Measurements from ENCODE around the gene FABP3. TPM values are rescaled to one million over a fixed set of nuclear protein-coding genes. Genes with fewer than 3 reads are reported as not detected.

Gene FABP3
- total and polyA plus RNA-seq, 2 of the 4 experiments (the other 2 are of a cell fraction): 4.8 to 8.6 TPM

- Histone ChIP-seq H4K5ac (ENCODE audit: low read depth, low read length) (no peak overlapping the region), H3K9me3 (ENCODE audit: control insufficient read depth, insufficient read depth, low read length) (no peaks in the 10 kb centered on the region), H3K4me3 (ENCODE audit: insufficient read depth, low read depth, low read length) (no peak overlapping the region), H2BK15ac (ENCODE audit: low read depth, low read length) (no peak overlapping the region), H3K9ac (ENCODE audit: low read depth, low read length) (no peak overlapping the region), H3K18ac (ENCODE audit: low read depth, low read length) (no peak overlapping the region), H3K56ac (ENCODE audit: extremely low read depth, insufficient read depth, low read length) (no peak overlapping the region), H3K4ac (ENCODE audit: low read depth, low read length) (no peak overlapping the region), H4K20me1 (ENCODE audit: insufficient read depth, low read length) (peaks cover 31% of the 10 kb centered on the region), H2BK120ac (ENCODE audit: low read depth, low read length) (no peak overlapping the region), H3K27ac (ENCODE audit: insufficient read depth, low read length) (no peak overlapping the region), H2AK5ac (ENCODE audit: low read depth, low read length) (0 out of 2 replicates have a peak overlapping the region, but pooled peaks have one; percentile 33), H3K14ac (replicated peaks; ENCODE audit: low read depth, low read length) (no peak overlapping the region), H4K8ac (ENCODE audit: low read depth in 2 of 2, low read length in 2 of 2) (peak overlapping the region in 1 of 2 experiments; percentile 18; a peak in 1 of 4 replicates), H4K91ac (ENCODE audit: insufficient read depth, low read depth, low read length) (no peak overlapping the region), H3K27me3 (ENCODE audit: control insufficient read depth, insufficient read depth, low read length) (no peaks in the 10 kb centered on the region), H2BK20ac (ENCODE audit: low read depth, low read length) (no peak overlapping the region), H3K23ac (ENCODE audit: low read depth, low read length) (peak overlapping the region; percentile 42; the same call in 1 of the 2 replicates), H2AFZ (replicated peaks; ENCODE audit: low read length, poor library complexity) (no peak overlapping the region), H3K4me2 (ENCODE audit: low read depth, low read length) (no peak overlapping the region), H3K36me3 (ENCODE audit: control insufficient read depth, insufficient read depth, low read length) (peaks cover 4% of the 10 kb centered on the region; the same call in 1 of the 2 replicates), H2BK5ac (ENCODE audit: low read depth, low read length, poor library complexity, severe bottlenecking) (no peak overlapping the region), H3K9me1 (ENCODE audit: insufficient read depth, low read length) (peaks cover 31% of the 10 kb centered on the region), H2AK9ac (replicated peaks; ENCODE audit: low read depth, low read length, poor library complexity) (peak overlapping the region; percentile 72), H3K4me1 (ENCODE audit: control insufficient read depth, insufficient read depth, low read length) (peaks cover 21% of the 10 kb centered on the region), H3K79me1 (ENCODE audit: low read depth in 1 of 2, low read length in 2 of 2) (peaks cover 2 to 64% of the 10 kb centered on the region in 2 experiments; a peak in 3 of 4 replicates)
- ChIA-PET POLR2A (ENCODE audit: unreplicated experiment) (interaction anchor here (0.5 kb wide), 1 partner anchor 54 kb away, joined by 3 read pairs; no protein-coding TSS in a partner anchor), CTCF (no interaction called here)
- DNase-seq (no peak), ATAC-seq (ENCODE audit: low read depth) (no peak)
- TF ChIP-seq CEBPB (IDR thresholded peaks at IDR 0.05; ENCODE audit: low read depth, low read length) (peak; percentile 82), USF2 (IDR thresholded peaks at IDR 0.05; ENCODE audit: low read depth, low read length) (no peak)
- in situ Hi-C loops (cut with MboI; ENCODE audit: low sequenced_read_pairs): no loop called here
- intact Hi-C loops (cut with micrococcal nuclease): no loop called here
- WGBS, 2 experiments (ENCODE audit: extremely low coverage in 2 of 2, insufficient read length in 1 of 2): no CpG with 5 or more reads among the region's 3 CpGs
- dilution Hi-C loops (cut with HindIII; ENCODE audit: low sequenced_read_pairs, unreplicated experiment): no loop called here
- BruUV-seq (replicated peaks): TSS peak; percentile 3
Measured at GRCh38 chr1:31417148-31417547, 44.3 kb upstream of the FABP3 start.

All from IMR-90 (cell line).